Fibroblast of villous mesenchyme (primary cell): ENCODE measurements around the gene NOL9. TPM values are rescaled to one million over a fixed set of nuclear protein-coding genes. Genes with fewer than 3 reads are reported as not detected.

Experiments
- DNase-seq: peaks from one replicate; pipeline ENCODE4 v3.0.0-alpha.2; 2010; ENCODE audit warnings: low read depth
- H3K4me3 ChIP-seq: 2 replicates; pipeline ENCODE4 v1.5.1; 2011; ENCODE audit warnings: low read depth, mild to moderate bottlenecking, low read length
- CTCF ChIP-seq: IDR thresholded peaks from 2 replicates; pipeline ENCODE4 v1.5.1; 2012; ENCODE audit warnings: low read depth, mild to moderate bottlenecking, low read length; ENCODE audit not compliant: insufficient read depth
- total RNA-seq: library from RNA; depleted of rRNA; stranded (reverse); fragments of >200 nt; gene quantifications from 2 replicates; pipeline ENCODE4 v1.2.3, GENCODE V29; 2012

The NOL9 gene
- total RNA-seq, 1 donor: 39.3 TPM

- no peak overlapping the region for H3K4me3 ChIP-seq
- no peak for DNase-seq
- TF ChIP-seq CTCF: no peak
Measured at GRCh38 chr1:6506210-6507036, 47.9 kb downstream of the NOL9 start.

DNA sequence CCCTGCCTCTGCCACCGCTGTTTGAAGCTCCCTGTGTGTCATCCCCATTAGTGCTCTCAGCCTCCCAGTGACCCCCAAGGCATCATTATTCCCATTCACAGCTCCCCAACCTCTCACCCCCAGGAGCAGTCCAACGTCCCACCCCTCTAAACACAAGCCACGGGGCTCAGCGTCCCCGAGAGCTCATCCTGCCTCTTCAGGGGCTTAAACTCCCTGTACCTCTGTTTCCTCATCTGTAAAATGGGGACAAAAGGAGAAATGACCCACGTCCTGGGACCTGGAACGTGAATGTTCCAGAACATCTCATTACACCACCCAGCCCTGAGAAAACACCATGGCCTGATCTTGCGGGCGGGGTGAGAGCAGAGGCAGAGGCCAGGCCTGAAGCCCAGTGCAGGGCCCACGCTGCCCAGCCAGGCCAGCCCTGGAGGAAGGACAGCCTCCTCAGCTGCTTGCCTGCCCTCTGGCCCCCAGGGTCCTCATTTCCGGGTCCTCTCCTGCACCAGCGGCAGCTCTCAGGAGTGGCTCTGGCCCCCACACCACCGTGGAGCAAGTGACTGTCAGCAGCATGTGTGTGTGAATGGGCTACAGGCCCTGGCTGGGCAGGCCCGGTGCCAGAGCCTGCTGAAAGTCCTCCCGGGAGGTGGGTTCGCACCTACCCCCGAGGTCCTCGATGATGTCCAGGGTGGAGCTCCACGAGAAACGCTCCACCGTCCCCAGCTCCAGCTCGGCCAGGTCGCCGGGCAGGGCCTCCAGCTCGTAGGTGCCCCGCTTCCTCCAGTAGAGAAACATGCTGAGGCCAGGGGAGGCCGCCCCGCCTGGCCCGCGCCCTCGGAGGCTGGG lies 48.7 kb downstream of the NOL9 start:
- no peak for TF ChIP-seq CTCF
- no peak overlapping the region for H3K4me3 ChIP-seq
- no peak for DNase-seq

DNA sequence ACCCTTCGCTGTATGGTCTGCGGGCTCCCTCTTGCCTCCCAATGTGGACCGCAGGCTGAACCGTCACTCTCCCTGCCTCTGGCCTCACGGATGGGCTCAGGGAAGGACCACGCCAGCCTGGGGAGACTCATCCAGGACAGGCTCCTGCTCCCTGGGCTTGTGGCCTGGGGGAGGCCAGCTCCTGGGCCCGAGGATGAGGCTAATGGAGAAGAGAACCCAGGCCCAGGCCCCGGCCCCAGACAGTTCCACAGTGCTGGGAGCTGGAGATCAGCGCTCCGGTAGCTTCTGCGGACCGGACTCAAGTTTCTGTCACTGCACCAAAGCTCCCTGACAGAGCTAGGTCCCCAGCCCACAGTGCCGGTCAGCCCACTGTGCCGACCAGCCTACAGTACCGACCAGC lies 49.4 kb downstream of the NOL9 start:
- no peak for TF ChIP-seq CTCF
- H3K4me3 ChIP-seq: no peak overlapping the region
- no peak for DNase-seq

DNA sequence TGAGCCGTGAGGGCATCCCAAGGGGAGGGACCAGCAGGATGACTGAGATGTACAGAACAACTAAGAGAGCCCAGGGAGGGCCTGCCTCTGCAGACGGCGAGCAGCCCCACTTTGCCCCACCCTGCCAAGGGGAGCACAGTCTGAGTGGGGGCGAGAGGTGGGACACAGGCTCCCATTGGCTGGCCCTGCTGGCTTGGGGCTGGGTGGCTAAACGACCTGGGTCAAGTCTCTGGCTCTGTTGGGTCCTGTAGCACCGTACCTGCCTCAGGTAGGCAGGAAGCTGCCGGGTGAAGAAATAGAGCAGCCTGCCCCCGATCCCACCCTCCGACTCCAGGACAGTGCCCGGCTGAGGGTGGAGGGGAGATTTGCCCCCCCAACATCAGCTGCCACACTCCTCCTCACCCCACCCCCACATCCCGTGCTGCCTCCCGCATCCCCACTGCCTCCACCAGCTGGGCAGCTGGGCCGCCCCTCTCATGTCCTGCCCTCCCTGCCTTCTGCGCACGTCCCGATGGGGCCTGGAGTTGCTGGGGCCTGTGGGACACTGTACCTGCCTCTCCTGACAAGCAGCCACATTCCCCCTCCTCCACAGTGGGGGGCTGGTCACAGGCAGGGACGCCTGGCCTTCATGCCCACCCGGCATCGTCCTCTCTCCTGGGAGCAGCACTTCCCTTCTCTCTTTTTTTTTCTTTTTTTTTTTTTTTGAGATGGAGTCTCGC lies 50.3 kb downstream of the NOL9 start:
- TF ChIP-seq CTCF: no peak
- no peak for DNase-seq

GRCh38 chr1:6502000-6502891 lies 52.1 kb downstream of the NOL9 start:
- no peak for DNase-seq
- H3K4me3 ChIP-seq: no peak overlapping the region
- no peak for TF ChIP-seq CTCF

More for the DNA sequence above, 50.3 kb downstream of the NOL9 start:
- no peak overlapping the region for H3K4me3 ChIP-seq
